ENCODE results near the gene ACBD4.

DNA sequence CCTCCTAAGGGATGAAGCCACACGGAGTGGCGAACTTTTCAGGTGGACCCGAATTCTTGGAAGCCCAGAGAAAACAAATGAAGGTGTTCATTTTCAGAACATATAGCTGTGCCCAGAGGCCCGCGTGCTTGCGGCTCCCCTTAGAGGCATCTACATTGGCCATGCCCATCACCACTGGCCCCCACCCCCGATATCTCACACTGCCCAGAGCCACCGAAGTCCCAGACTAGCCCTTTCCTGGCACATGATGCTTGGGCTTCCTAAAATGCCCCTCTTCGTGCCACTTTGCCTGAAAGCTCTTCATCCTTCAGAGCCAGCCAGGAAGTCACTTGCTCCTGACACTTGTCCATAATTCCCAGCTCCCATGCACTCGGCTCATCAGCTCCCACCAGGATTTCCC lies 10.7 kb downstream of the ACBD4 start:
- TF ChIP-seq CTCF (IDR thresholded peaks at IDR 0.05) (no peak), POLR2A (IDR thresholded peaks at IDR 0.05) (no peak)
